ENCODE results near the gene TJAP1. TPM values are rescaled to one million over a fixed set of nuclear protein-coding genes. Genes with fewer than 3 reads are reported as not detected.

The TJAP1 gene
- total and polyA plus RNA-seq, 4 donors: 21.7 to 29.5 (median 23.4) TPM

- 89 to 95% methylated on average over 11 of the region's 11 CpGs for WGBS, 2 donors
- DNase-seq: no peak
- H3K4me3 ChIP-seq: no peak overlapping the region
- no peaks in the 10 kb centered on the region for H3K27me3 ChIP-seq (ENCODE audit: control insufficient read depth in 3 of 3, insufficient read depth in 3 of 3, low read length in 2 of 3)
- H3K4me1 ChIP-seq (ENCODE audit: control insufficient read depth in 5 of 5, insufficient read depth in 5 of 5, low read length in 5 of 5): peaks cover 7 to 16% (median 10%) of the 10 kb centered on the region in 5 donors
- peaks cover 0 to 4% (median under 1%) of the 10 kb centered on the region in 4 donors for H3K36me3 ChIP-seq (ENCODE audit: control insufficient read depth in 4 of 4, insufficient read depth in 4 of 4, low read length in 4 of 4)
- no peak overlapping the region for H3K27ac ChIP-seq (ENCODE audit: low read depth in 1 of 2, low read length in 1 of 2)
- no peak overlapping the region for H3K9ac ChIP-seq (ENCODE audit: insufficient read depth in 1 of 2, low read length in 2 of 2)
- no peak for ATAC-seq (ENCODE audit: insufficient read depth, low FRiP score)
- TF ChIP-seq, protein P1, sequence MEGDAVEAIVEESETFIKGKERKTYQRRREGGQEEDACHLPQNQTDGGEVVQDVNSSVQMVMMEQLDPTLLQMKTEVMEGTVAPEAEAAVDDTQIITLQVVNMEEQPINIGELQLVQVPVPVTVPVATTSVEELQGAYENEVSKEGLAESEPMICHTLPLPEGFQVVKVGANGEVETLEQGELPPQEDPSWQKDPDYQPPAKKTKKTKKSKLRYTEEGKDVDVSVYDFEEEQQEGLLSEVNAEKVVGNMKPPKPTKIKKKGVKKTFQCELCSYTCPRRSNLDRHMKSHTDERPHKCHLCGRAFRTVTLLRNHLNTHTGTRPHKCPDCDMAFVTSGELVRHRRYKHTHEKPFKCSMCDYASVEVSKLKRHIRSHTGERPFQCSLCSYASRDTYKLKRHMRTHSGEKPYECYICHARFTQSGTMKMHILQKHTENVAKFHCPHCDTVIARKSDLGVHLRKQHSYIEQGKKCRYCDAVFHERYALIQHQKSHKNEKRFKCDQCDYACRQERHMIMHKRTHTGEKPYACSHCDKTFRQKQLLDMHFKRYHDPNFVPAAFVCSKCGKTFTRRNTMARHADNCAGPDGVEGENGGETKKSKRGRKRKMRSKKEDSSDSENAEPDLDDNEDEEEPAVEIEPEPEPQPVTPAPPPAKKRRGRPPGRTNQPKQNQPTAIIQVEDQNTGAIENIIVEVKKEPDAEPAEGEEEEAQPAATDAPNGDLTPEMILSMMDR (IDR thresholded peaks at IDR 0.05; ENCODE audit: control extremely low read depth, extremely low read depth): no peak
- no peaks in the 10 kb centered on the region for H3K9me3 ChIP-seq (ENCODE audit: control insufficient read depth in 4 of 4, insufficient read depth in 3 of 4, low read length in 3 of 4)
These were observed 4.3 kb downstream of the TJAP1 start for GRCh38 chr6:43481591-43482236.

- TF ChIP-seq, protein P1 (IDR thresholded peaks at IDR 0.05; ENCODE audit: control extremely low read depth, extremely low read depth): no peak
- no peak overlapping the region for H3K9ac ChIP-seq (ENCODE audit: insufficient read depth in 1 of 2, low read length in 2 of 2)
- peaks cover 5 to 16% (median 12%) of the 10 kb centered on the region in 5 donors for H3K4me1 ChIP-seq (ENCODE audit: control insufficient read depth in 5 of 5, insufficient read depth in 5 of 5, low read length in 5 of 5)
- no peaks in the 10 kb centered on the region for H3K9me3 ChIP-seq (ENCODE audit: control insufficient read depth in 4 of 4, insufficient read depth in 3 of 4, low read length in 3 of 4)
- no peaks in the 10 kb centered on the region for H3K27me3 ChIP-seq (ENCODE audit: control insufficient read depth in 3 of 3, insufficient read depth in 3 of 3, low read length in 2 of 3)
- H3K27ac ChIP-seq (ENCODE audit: low read depth in 1 of 2, low read length in 1 of 2): no peak overlapping the region
- H3K36me3 ChIP-seq (ENCODE audit: control insufficient read depth in 4 of 4, insufficient read depth in 4 of 4, low read length in 4 of 4): peaks cover 0 to 6% (median 0%) of the 10 kb centered on the region in 4 donors
- DNase-seq (no peak), ATAC-seq (ENCODE audit: insufficient read depth, low FRiP score) (no peak)
- WGBS, 2 donors: 75 to 89% methylated on average over 4 of the region's 4 CpGs
- no peak overlapping the region for H3K4me3 ChIP-seq
These were observed 11.4 kb downstream of the TJAP1 start for GRCh38 chr6:43488667-43489276.

DNA sequence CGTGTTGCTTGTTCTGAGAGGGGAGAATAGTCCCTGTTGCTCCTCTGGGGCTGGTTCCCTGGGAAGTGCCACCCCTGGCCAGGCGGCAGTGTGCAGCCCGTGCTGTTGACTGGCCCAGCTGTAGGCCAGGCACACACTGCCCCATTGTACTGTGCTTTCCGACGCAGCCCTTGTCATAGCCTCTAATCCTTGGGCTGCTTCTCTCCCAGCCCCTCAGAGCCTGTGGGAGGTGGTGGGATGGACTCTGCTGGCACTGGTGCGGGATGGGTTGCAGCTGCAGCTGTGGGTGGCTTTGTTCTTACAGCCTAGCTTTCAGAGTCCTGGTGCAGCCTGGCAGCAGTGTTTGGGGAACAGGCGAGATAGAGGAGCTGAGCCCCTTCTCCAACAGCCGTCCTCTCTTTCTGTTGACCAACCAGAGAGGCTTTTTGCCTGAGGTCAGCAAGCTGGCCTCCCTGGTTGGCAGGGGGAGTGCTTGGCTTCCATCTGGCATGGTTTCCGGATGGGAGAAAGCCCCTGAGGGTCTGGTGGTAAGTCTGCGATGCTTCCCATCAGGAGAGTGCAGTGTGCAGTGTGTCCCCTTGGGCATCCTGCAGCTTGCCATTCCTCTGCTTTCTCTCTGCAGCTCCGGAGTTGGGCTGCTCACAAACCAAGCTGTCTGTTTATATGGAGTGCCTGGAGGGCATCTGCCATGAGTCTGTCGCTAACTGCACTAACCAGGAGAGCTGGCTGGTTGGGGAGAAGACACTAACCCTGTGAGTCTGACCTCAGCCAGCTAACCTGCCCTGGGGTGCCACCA, 12.1 kb downstream of the TJAP1 start:
- no peak for DNase-seq
- 93 to 96% methylated on average over 12 of the region's 12 CpGs for WGBS, 2 donors

More for the DNA sequence above, 12.1 kb downstream of the TJAP1 start:
- Histone ChIP-seq H3K9ac (ENCODE audit: insufficient read depth in 1 of 2, low read length in 2 of 2) (no peak overlapping the region), H3K27me3 (ENCODE audit: control insufficient read depth in 3 of 3, insufficient read depth in 3 of 3, low read length in 2 of 3) (no peaks in the 10 kb centered on the region), H3K36me3 (ENCODE audit: control insufficient read depth in 4 of 4, insufficient read depth in 4 of 4, low read length in 4 of 4) (peaks cover 0 to 6% (median 0%) of the 10 kb centered on the region in 4 donors), H3K27ac (ENCODE audit: low read depth in 1 of 2, low read length in 1 of 2) (no peak overlapping the region), H3K4me3 (no peak overlapping the region), H3K9me3 (ENCODE audit: control insufficient read depth in 4 of 4, insufficient read depth in 3 of 4, low read length in 3 of 4) (no peaks in the 10 kb centered on the region), H3K4me1 (ENCODE audit: control insufficient read depth in 5 of 5, insufficient read depth in 5 of 5, low read length in 5 of 5) (peaks cover 5 to 16% (median 12%) of the 10 kb centered on the region in 5 donors)
- no peak for ATAC-seq (ENCODE audit: insufficient read depth, low FRiP score)
- TF ChIP-seq, protein P1 (IDR thresholded peaks at IDR 0.05; ENCODE audit: control extremely low read depth, extremely low read depth): no peak

All from lung (tissue), 12 donors.